ENCODE measurements around the gene DTX4.

- no peak for TF ChIP-seq EZH2 (IDR thresholded peaks at IDR 0.05; ENCODE audit: borderline replicate concordance, low read length)
- TF ChIP-seq, protein P1, sequence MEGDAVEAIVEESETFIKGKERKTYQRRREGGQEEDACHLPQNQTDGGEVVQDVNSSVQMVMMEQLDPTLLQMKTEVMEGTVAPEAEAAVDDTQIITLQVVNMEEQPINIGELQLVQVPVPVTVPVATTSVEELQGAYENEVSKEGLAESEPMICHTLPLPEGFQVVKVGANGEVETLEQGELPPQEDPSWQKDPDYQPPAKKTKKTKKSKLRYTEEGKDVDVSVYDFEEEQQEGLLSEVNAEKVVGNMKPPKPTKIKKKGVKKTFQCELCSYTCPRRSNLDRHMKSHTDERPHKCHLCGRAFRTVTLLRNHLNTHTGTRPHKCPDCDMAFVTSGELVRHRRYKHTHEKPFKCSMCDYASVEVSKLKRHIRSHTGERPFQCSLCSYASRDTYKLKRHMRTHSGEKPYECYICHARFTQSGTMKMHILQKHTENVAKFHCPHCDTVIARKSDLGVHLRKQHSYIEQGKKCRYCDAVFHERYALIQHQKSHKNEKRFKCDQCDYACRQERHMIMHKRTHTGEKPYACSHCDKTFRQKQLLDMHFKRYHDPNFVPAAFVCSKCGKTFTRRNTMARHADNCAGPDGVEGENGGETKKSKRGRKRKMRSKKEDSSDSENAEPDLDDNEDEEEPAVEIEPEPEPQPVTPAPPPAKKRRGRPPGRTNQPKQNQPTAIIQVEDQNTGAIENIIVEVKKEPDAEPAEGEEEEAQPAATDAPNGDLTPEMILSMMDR (conservative IDR thresholded peaks at IDR 0.05 in 1 of 2, IDR thresholded peaks at IDR 0.05 in 1 of 2; ENCODE audit: extremely low read depth in 1 of 2, insufficient read depth in 1 of 2, low read depth in 1 of 2, low read length in 2 of 2): no peak
Observed at GRCh38 chr11:59243633-59244032, 71.7 kb downstream of the DTX4 start.
